NOMO-1 treated with DMSO at 0.1 percent for 48 hours (cell line): ENCODE data around the gene PADI1.
"Not testable (repeated sequence)": the region's sequence is repeated elsewhere in the genome, so short reads cannot be mapped to it uniquely, and the experiment has no call there.

ENCODE experiments used
- DNase-seq: peaks from one replicate; lab custom pipeline; 2025; ENCODE audit not compliant: unreplicated experiment; lab: John Stamatoyannopoulos, UW

Gene PADI1

GRCh38 chr1:17239420-17239819 lies 34.5 kb downstream of the PADI1 start:
- peak; percentile 83 for DNase-seq

GRCh38 chr1:17241011-17241779 lies 36.3 kb downstream of the PADI1 start:
- DNase-seq, result not testable (repeated sequence)

- DNase-seq, result not testable (repeated sequence)
These were observed 36.8 kb downstream of the PADI1 start for GRCh38 chr1:17241780-17242074.

- DNase-seq, result no peak
These were observed 38.3 kb downstream of the PADI1 start for GRCh38 chr1:17243274-17243673.

GRCh38 chr1:17244821-17245740 lies 40.2 kb downstream of the PADI1 start:
- no peak for DNase-seq

GRCh38 chr1:17245816-17246325 lies 40.9 kb downstream of the PADI1 start:
- no peak for DNase-seq

GRCh38 chr1:17246971-17247370 lies 42.0 kb downstream of the PADI1 start:
- DNase-seq, result no peak

- DNase-seq, result no peak
These were observed 43.9 kb downstream of the PADI1 start, which contains the start of gene PADI3 for GRCh38 chr1:17248781-17249180. PADI3 (plus strand) TSS chr1:17249098; CDS start chr1:17249138, 40 bp downstream.

- DNase-seq, result no peak
These were observed 45.7 kb downstream of the PADI1 start for GRCh38 chr1:17250601-17251000.

GRCh38 chr1:17251246-17251645 lies 46.3 kb downstream of the PADI1 start:
- no peak for DNase-seq

GRCh38 chr1:17251701-17252376 lies 46.9 kb downstream of the PADI1 start:
- DNase-seq, result no peak

- DNase-seq, result no peak
These were observed 50.4 kb downstream of the PADI1 start for GRCh38 chr1:17255336-17255735.

GRCh38 chr1:17258116-17258757 lies 53.3 kb downstream of the PADI1 start:
- DNase-seq, result no peak

GRCh38 chr1:17258758-17259130 lies 53.8 kb downstream of the PADI1 start:
- no peak for DNase-seq

- DNase-seq, result no peak
These were observed 54.4 kb downstream of the PADI1 start for GRCh38 chr1:17259233-17259873.

- DNase-seq, result no peak
These were observed 55.3 kb downstream of the PADI1 start for GRCh38 chr1:17260264-17260663.

- no peak for DNase-seq
These were observed 55.8 kb downstream of the PADI1 start for GRCh38 chr1:17260738-17261137.

GRCh38 chr1:17263936-17264335 lies 59.0 kb downstream of the PADI1 start:
- no peak for DNase-seq

GRCh38 chr1:17264470-17264869 lies 59.5 kb downstream of the PADI1 start:
- DNase-seq, result no peak

GRCh38 chr1:17265162-17265561 lies 60.2 kb downstream of the PADI1 start:
- no peak for DNase-seq
